H1 (cell line): ENCODE measurements around the gene NPTXR. TPM values are rescaled to one million over a fixed set of nuclear protein-coding genes. Genes with fewer than 3 reads are reported as not detected.

Experiments used
- CTCF ChIA-PET: fragments of 300-600 bp; sonication (Branson Sonifier 250); formaldehyde crosslinking; loops from one replicate; lab custom pipeline; 2021; ENCODE audit not compliant: partially characterized antibody; lab: Charles Lee
- POLR2A ChIA-PET: fragments of 300-600 bp; sonication (Branson Sonifier 250); formaldehyde crosslinking; loops from one replicate; lab custom pipeline; 2021; ENCODE audit warnings: inconsistent platforms; ENCODE audit not compliant: partially characterized antibody; lab: Charles Lee
- DNase-seq, 2 experiments: peaks; one replicate each; pipeline versions ENCODE4 v3.0.0 to v3.0.0-alpha.2; 2010 to 2022; ENCODE audit warnings: low spot score in 2 of 2, low read depth in 1 of 2, mixed read lengths in 1 of 2
- FAIRE-seq: peaks from 2 replicates; lab custom pipeline; 2011; peaks lifted over from hg19 to GRCh38; lab: Jason Lieb, UNC
- H2AFZ ChIP-seq: 2 replicates; pipeline ENCODE4 v1.8.1; 2012; ENCODE audit warnings: low read length, inconsistent platforms
- H2AK5ac ChIP-seq: 2 replicates; pipeline ENCODE4 v1.6.1; 2013; ENCODE audit warnings: low read depth, low read length
- H2BK120ac ChIP-seq: replicated peaks from 2 replicates; pipeline ENCODE3; 2013; ENCODE audit warnings: low read depth, low read length, inconsistent platforms
- H2BK12ac ChIP-seq: 2 replicates; pipeline ENCODE4 v1.6.1; 2013; ENCODE audit warnings: low read depth, low read length
- H2BK15ac ChIP-seq: 2 replicates; pipeline ENCODE4 v1.6.1; 2013; ENCODE audit warnings: low read length
- H2BK20ac ChIP-seq: 2 replicates; pipeline ENCODE4 v1.6.1; 2013; ENCODE audit warnings: low read length
- H2BK5ac ChIP-seq: 2 replicates; pipeline ENCODE4 v1.6.1; 2013; ENCODE audit warnings: low read depth, low read length
- H3K14ac ChIP-seq: 2 replicates; pipeline ENCODE4 v1.6.1; 2013; ENCODE audit warnings: inconsistent platforms; ENCODE audit not compliant: insufficient read length
- H3K18ac ChIP-seq: 2 replicates; pipeline ENCODE4 v1.6.1; 2013; ENCODE audit warnings: low read length; ENCODE audit errors: extremely low read depth
- H3K23ac ChIP-seq: 2 replicates; pipeline ENCODE4 v1.6.1; 2013; ENCODE audit warnings: inconsistent platforms; ENCODE audit not compliant: insufficient read length
- H3K23me2 ChIP-seq: 2 replicates; pipeline ENCODE4 v1.6.1; 2013; ENCODE audit warnings: low read depth, low read length
- H3K27ac ChIP-seq: 2 replicates; pipeline ENCODE4 v1.6.1; 2011; ENCODE audit warnings: low read depth, low read length, inconsistent platforms
- H3K27me3 ChIP-seq, 4 experiments: replicated peaks in 1 of 4; 1 replicate in 1 of 4; 2 replicates in 3 of 4; pipeline versions ENCODE4 v1.6.1 to v1.8.1; 2011 to 2013; ENCODE audit warnings: low read length in 3 of 4, mild to moderate bottlenecking in 3 of 4, inconsistent platforms in 2 of 4, mixed read lengths in 2 of 4, moderate library complexity in 1 of 4; ENCODE audit not compliant: control insufficient read depth in 3 of 4, insufficient read depth in 3 of 4; ENCODE audit errors: extremely low read depth in 1 of 4
- H3K36me3 ChIP-seq, 4 experiments: 2 replicates each; pipeline versions ENCODE4 v1.6.1 to v1.8.1; 2011 to 2013; ENCODE audit warnings: mild to moderate bottlenecking in 4 of 4, low read length in 3 of 4, moderate library complexity in 2 of 4, control low read depth in 1 of 4, inconsistent platforms in 1 of 4; ENCODE audit not compliant: insufficient read depth in 4 of 4, control insufficient read depth in 2 of 4
- H3K4ac ChIP-seq: replicated peaks from 2 replicates; pipeline ENCODE3; 2013; ENCODE audit warnings: low read length, low read depth, mixed read lengths, inconsistent platforms; ENCODE audit not compliant: insufficient read length
- H3K4me1 ChIP-seq, 4 experiments: replicated peaks in 1 of 4; 1 replicate in 1 of 4; 2 replicates in 3 of 4; pipeline versions ENCODE4 v1.6.1 to v1.8.1; 2011 to 2013; ENCODE audit warnings: low read length in 3 of 4, inconsistent platforms in 2 of 4, mixed read lengths in 1 of 4; ENCODE audit not compliant: insufficient read depth in 4 of 4, control insufficient read depth in 3 of 4
- H3K4me2 ChIP-seq, 2 experiments: 2 replicates each; pipeline versions ENCODE4 v1.6.1 to v1.8.1; 2011 to 2013; ENCODE audit warnings: low read depth in 2 of 2, low read length in 2 of 2, control low read depth in 1 of 2, inconsistent platforms in 1 of 2, mild to moderate bottlenecking in 1 of 2; ENCODE audit not compliant: insufficient read depth in 1 of 2
- H3K4me3 ChIP-seq, 4 experiments: fragments of 200-600, 300-600 bp in 1 of 4; sonication (generic), shearing (Covaris generic), sonication (Bioruptor Twin) in 1 of 4; 2 replicates each; pipeline versions ENCODE4 v1.5.1 to v1.8.1; 2011 to 2016; ENCODE audit warnings: low read length in 4 of 4, low read depth in 3 of 4, control low read depth in 2 of 4, inconsistent platforms in 2 of 4, mild to moderate bottlenecking in 2 of 4, mixed read lengths in 1 of 4, moderate library complexity in 1 of 4; ENCODE audit not compliant: insufficient read depth in 2 of 4; ENCODE audit errors: extremely low read depth in 1 of 4
- H3K56ac ChIP-seq: replicated peaks from 2 replicates; pipeline ENCODE3; 2013; ENCODE audit warnings: low read depth, mild to moderate bottlenecking, mixed read lengths, low read length, inconsistent platforms; ENCODE audit not compliant: insufficient read length
- H3K79me1 ChIP-seq: 2 replicates; pipeline ENCODE4 v1.6.1; 2013; ENCODE audit warnings: low read depth, low read length, control low read depth
- H3K79me2 ChIP-seq, 2 experiments: 2 replicates each; pipeline versions ENCODE4 v1.6.1 to v1.8.1; 2012 to 2013; ENCODE audit warnings: low read length in 2 of 2, mild to moderate bottlenecking in 2 of 2, inconsistent platforms in 1 of 2; ENCODE audit not compliant: insufficient read depth in 2 of 2, control insufficient read depth in 1 of 2
- H3K9ac ChIP-seq, 4 experiments: replicated peaks in 1 of 4; 1 replicate in 1 of 4; 2 replicates in 3 of 4; pipeline versions ENCODE4 v1.6.1 to v1.8.1; 2011 to 2013; ENCODE audit warnings: low read depth in 3 of 4, low read length in 3 of 4, control low read depth in 2 of 4, mild to moderate bottlenecking in 2 of 4, moderate library complexity in 2 of 4, inconsistent platforms in 1 of 4; ENCODE audit errors: extremely low read depth in 1 of 4
- H3K9me3 ChIP-seq, 2 experiments: 2 replicates each; pipeline versions ENCODE4 v1.6.1 to v1.8.1; 2012 to 2013; ENCODE audit warnings: mild to moderate bottlenecking in 2 of 2, moderate library complexity in 2 of 2, control low read depth in 1 of 2, inconsistent platforms in 1 of 2, low read depth in 1 of 2, low read length in 1 of 2, mixed read lengths in 1 of 2; ENCODE audit not compliant: insufficient read depth in 2 of 2
- H4K20me1 ChIP-seq, 2 experiments: replicated peaks in 1 of 2; 2 replicates each; pipeline versions ENCODE3 to v1.8.1; 2011 to 2013; ENCODE audit warnings: inconsistent platforms in 2 of 2, low read length in 2 of 2, mild to moderate bottlenecking in 1 of 2; ENCODE audit not compliant: insufficient read depth in 2 of 2, control insufficient read depth in 1 of 2
- H4K5ac ChIP-seq: 2 replicates; pipeline ENCODE4 v1.6.1; 2013; ENCODE audit warnings: low read length, low read depth, mixed read lengths, inconsistent platforms; ENCODE audit not compliant: insufficient read length
- H4K8ac ChIP-seq: 2 replicates; pipeline ENCODE4 v1.8.0; 2013; ENCODE audit warnings: mild to moderate bottlenecking, moderate library complexity, low read length, inconsistent platforms; ENCODE audit not compliant: insufficient read depth; ENCODE audit errors: extremely low read depth
- H4K91ac ChIP-seq: replicated peaks from 2 replicates; pipeline ENCODE3; 2013; ENCODE audit warnings: low read length, mixed read lengths, inconsistent platforms; ENCODE audit not compliant: insufficient read length
- EP300 ChIP-seq, 2 experiments: IDR thresholded peaks; 1 replicate in 1 of 2; 2 replicates in 1 of 2; pipeline ENCODE4 v1.6.1; 2011 to 2012; ENCODE audit warnings: low read depth in 2 of 2, low read length in 2 of 2, mild to moderate bottlenecking in 2 of 2, borderline replicate concordance in 1 of 2, inconsistent platforms in 1 of 2, moderate library complexity in 1 of 2
- KDM4A ChIP-seq: IDR thresholded peaks from one replicate; pipeline ENCODE4 v1.7.1; 2012; ENCODE audit warnings: low read depth, mild to moderate bottlenecking, moderate library complexity, low read length, inconsistent platforms; ENCODE audit not compliant: severe bottlenecking
- TCF12 ChIP-seq: IDR thresholded peaks from 2 replicates; pipeline ENCODE4 v1.6.1; 2011; ENCODE audit warnings: low read depth, mild to moderate bottlenecking, low read length
- WGBS, 2 experiments: shearing (Covaris generic) in 1 of 2; methylation state at CpG; one replicate each; pipeline versions ENCODE4 v1.1.6 to v1.1.7; 2013 to 2015; ENCODE audit warnings: low lambda C conversion rate in 2 of 2, mixed read lengths in 2 of 2, inconsistent platforms in 1 of 2, low coverage in 1 of 2, missing lambda C conversion rate in 1 of 2; ENCODE audit not compliant: insufficient replicate concordance in 2 of 2, insufficient coverage in 1 of 2, insufficient read length in 1 of 2; ENCODE audit errors: extremely low coverage in 1 of 2, missing lambda C conversion rate in 1 of 2; 5-methylcytosine and 5-hydroxymethylcytosine counted together
- polyA plus RNA-seq, 7 experiments: library from polyadenylated mRNA; depleted of rRNA in 3 of 7; stranded (reverse) in 5 of 7; unstranded in 2 of 7; fragments of >200 nt in 5 of 7; fragments of 200-250 nt in 2 of 7; gene quantifications; 1 replicate in 5 of 7; 2 replicates in 1 of 7; 4 replicates in 1 of 7; pipeline versions ENCODE4 v1.2.1 to v1.2.3, GENCODE V29; 2011 to 2013; ENCODE audit warnings: missing spikeins in 2 of 7, mixed read lengths in 2 of 7
- total RNA-seq: library from RNA; stranded (reverse); fragmentation: NEBNext Ultra II Directional; extraction: Animal tissue kit (Norgen Biotek cat#: 25700); gene quantifications from 2 replicates; pipeline ENCODE4 v1.2.1, GENCODE V29; 2021

Gene NPTXR
- total and polyA plus RNA-seq, 2 of the 8 experiments (the other 6 are each of a cell fraction or from before 2014, with no cell fraction given): 3.7 to 6.4 TPM

GRCh38 chr22:38844315-38845003, 631 bp upstream of the NPTXR start:
- Histone ChIP-seq H4K8ac (peak overlapping the region; percentile 21; the same call in 1 of the 2 replicates), H4K20me1 (peaks cover 0 to 4% of the 10 kb centered on the region in 2 experiments), H3K18ac (peak overlapping the region; percentile 71), H3K4ac (no peak overlapping the region), H3K79me1 (no peaks in the 10 kb centered on the region), H2BK120ac (no peak overlapping the region), H4K91ac (peak overlapping the region; percentile 54), H3K14ac (no peak overlapping the region), H3K36me3 (no peaks in the 10 kb centered on the region), H2BK20ac (no peak overlapping the region; the same call in 1 of the 2 replicates), H2BK12ac (no peak overlapping the region), H4K5ac (no peak overlapping the region), H3K27ac (no peak overlapping the region), H3K23me2 (peaks cover 8% of the 10 kb centered on the region; the same call in 1 of the 2 replicates), H3K4me2 (peak overlapping the region; percentile 73 to 79), H3K27me3 (peaks cover 16 to 47% (median 41%) of the 10 kb centered on the region in 4 experiments), H2AFZ (no peak overlapping the region; the same call in 1 of the 2 replicates), H3K9ac (no peak overlapping the region)
- ChIA-PET POLR2A (interaction anchor here (0.6 to 1.7 kb wide), 5 partner anchors 9 to 27 kb away, joined by 3 to 4 read pairs (median 3); no protein-coding TSS in a partner anchor), CTCF (interaction anchor here (0.7 to 2.1 kb wide), 3 partner anchors 10 to 108 kb away, joined by 3 to 10 read pairs (median 3); no protein-coding TSS in a partner anchor)
- DNase-seq (no peak), FAIRE-seq (no peak)
- TF ChIP-seq EP300 (IDR thresholded peaks at IDR 0.05; ENCODE audit: borderline replicate concordance in 1 of 2, low read depth in 2 of 2, low read length in 2 of 2) (no peak), KDM4A (peak; percentile 4), TCF12 (no peak)
- TF ChIP-seq, all 59 proteins: peak for 1
- no peak overlapping the region for H2BK15ac ChIP-seq
- H3K23ac ChIP-seq: no peak overlapping the region
- 45% methylated on average over 14 of the region's 22 CpGs; no CpG with 5 or more reads in 1 of the 2 experiments for WGBS, 2 experiments
- H2AK5ac ChIP-seq: no peak overlapping the region
- no peak overlapping the region for H3K56ac ChIP-seq
- H3K4me3 ChIP-seq: peak overlapping the region; percentile 16 to 68 (median 40); a peak in 7 of 8 replicates
- no peak overlapping the region for H2BK5ac ChIP-seq
- H3K4me1 ChIP-seq: peaks cover 0 to 7% (median 3%) of the 10 kb centered on the region in 4 experiments; a peak in 4 of 7 replicates
- no peaks in the 10 kb centered on the region for H3K9me3 ChIP-seq
- no peaks in the 10 kb centered on the region for H3K79me2 ChIP-seq
